H9 (cell line): ENCODE results near the gene HDGFL3. TPM values are rescaled to one million over a fixed set of nuclear protein-coding genes. Genes with fewer than 3 reads are reported as not detected.

ENCODE experiments used
- DNase-seq: peaks from one replicate; pipeline ENCODE4 v3.0.0-alpha.2; 2017
- H2AFZ ChIP-seq: one replicate; pipeline ENCODE4 v1.6.1; 2013; ENCODE audit warnings: mild to moderate bottlenecking, low read length, control low read depth, moderate library complexity
- H2AK5ac ChIP-seq: 2 replicates; pipeline ENCODE4 v1.6.1; 2013; ENCODE audit warnings: low read length, control low read depth, mixed read lengths; ENCODE audit not compliant: insufficient read length
- H2BK120ac ChIP-seq: one replicate; pipeline ENCODE4 v1.6.1; 2013; ENCODE audit warnings: low read depth, mild to moderate bottlenecking, low read length, control low read depth, inconsistent platforms; ENCODE audit not compliant: poor library complexity, severe bottlenecking
- H2BK12ac ChIP-seq: 2 replicates; pipeline ENCODE4 v1.6.1; 2013; ENCODE audit warnings: low read length, control low read depth, mixed read lengths, low read depth; ENCODE audit not compliant: insufficient read length
- H2BK15ac ChIP-seq: 2 replicates; pipeline ENCODE4 v1.6.1; 2013; ENCODE audit warnings: low read depth, low read length, control low read depth
- H2BK20ac ChIP-seq: one replicate; pipeline ENCODE4 v1.6.1; 2013; ENCODE audit warnings: low read depth, mild to moderate bottlenecking, low read length, control low read depth, inconsistent platforms; ENCODE audit not compliant: poor library complexity, severe bottlenecking
- H2BK5ac ChIP-seq: 2 replicates; pipeline ENCODE4 v1.6.1; 2013; ENCODE audit warnings: low read length, control low read depth, mixed read lengths; ENCODE audit not compliant: insufficient read length
- H3K14ac ChIP-seq: 2 replicates; pipeline ENCODE4 v1.6.1; 2013; ENCODE audit warnings: low read length, control low read depth; ENCODE audit not compliant: insufficient read depth
- H3K18ac ChIP-seq: 2 replicates; pipeline ENCODE4 v1.6.1; 2013; ENCODE audit warnings: low read depth, mild to moderate bottlenecking, mixed read lengths, low read length, control low read depth; ENCODE audit not compliant: insufficient read length
- H3K23ac ChIP-seq: 2 replicates; pipeline ENCODE4 v1.6.1; 2013; ENCODE audit warnings: low read length, control low read depth, mixed read lengths, low read depth; ENCODE audit not compliant: insufficient read length
- H3K23me2 ChIP-seq: 2 replicates; pipeline ENCODE4 v1.6.1; 2013; ENCODE audit warnings: low read depth, mild to moderate bottlenecking, mixed read lengths, low read length, control low read depth; ENCODE audit not compliant: insufficient read length, poor library complexity, severe bottlenecking
- H3K27ac ChIP-seq: 2 replicates; pipeline ENCODE4 v1.5.1; 2013; ENCODE audit warnings: low read length, control low read depth, mixed read lengths, low read depth; ENCODE audit not compliant: insufficient read length
- H3K27me3 ChIP-seq: 2 replicates; pipeline ENCODE4 v1.6.1; 2013; ENCODE audit warnings: low read length, control low read depth, inconsistent platforms; ENCODE audit not compliant: insufficient read depth
- H3K4ac ChIP-seq: 2 replicates; pipeline ENCODE4 v1.6.1; 2013; ENCODE audit warnings: low read depth, mild to moderate bottlenecking, control low read depth, inconsistent platforms, low read length, moderate library complexity
- H3K4me1 ChIP-seq: 2 replicates; pipeline ENCODE4 v1.6.1; 2013; ENCODE audit warnings: low read length, control low read depth, inconsistent platforms; ENCODE audit not compliant: insufficient read depth
- H3K4me2 ChIP-seq: 2 replicates; pipeline ENCODE4 v1.6.1; 2013; ENCODE audit warnings: low read length, control low read depth, mixed read lengths; ENCODE audit not compliant: insufficient read length, insufficient read depth
- H3K56ac ChIP-seq: 2 replicates; pipeline ENCODE4 v1.6.1; 2013; ENCODE audit warnings: low read depth, mild to moderate bottlenecking, mixed read lengths, low read length, control low read depth; ENCODE audit not compliant: insufficient read length
- H3K79me1 ChIP-seq: 2 replicates; pipeline ENCODE4 v1.6.1; 2013; ENCODE audit warnings: low read depth, mild to moderate bottlenecking, moderate library complexity, low read length, control low read depth, inconsistent platforms; ENCODE audit not compliant: insufficient read depth, poor library complexity, severe bottlenecking
- H3K79me2 ChIP-seq: 2 replicates; pipeline ENCODE4 v1.6.1; 2013; ENCODE audit warnings: low read length, control low read depth, inconsistent platforms; ENCODE audit not compliant: insufficient read depth
- H3K9ac ChIP-seq: 2 replicates; pipeline ENCODE4 v1.6.1; 2013; ENCODE audit warnings: low read length, control low read depth, mixed read lengths; ENCODE audit not compliant: insufficient read length; ENCODE audit errors: extremely low read depth
- H3K9me3 ChIP-seq: one replicate; pipeline ENCODE4 v1.6.1; 2013; ENCODE audit warnings: low read depth, low read length, inconsistent platforms; ENCODE audit not compliant: control insufficient read depth
- H3T11ph ChIP-seq: one replicate; pipeline ENCODE4 v1.6.1; 2013; ENCODE audit warnings: mild to moderate bottlenecking, low read length, control low read depth, inconsistent platforms
- H4K20me1 ChIP-seq: one replicate; pipeline ENCODE4 v1.6.1; 2013; ENCODE audit not compliant: control insufficient read depth, insufficient read length, insufficient read depth
- H4K5ac ChIP-seq: 2 replicates; pipeline ENCODE4 v1.6.1; 2013; ENCODE audit warnings: low read depth, mild to moderate bottlenecking, mixed read lengths, low read length, control low read depth; ENCODE audit not compliant: insufficient read length
- H4K8ac ChIP-seq: replicated peaks from 2 replicates; pipeline ENCODE4 v1.6.1; 2013; ENCODE audit warnings: low read length, control low read depth, mixed read lengths, low read depth; ENCODE audit not compliant: insufficient read length
- H4K91ac ChIP-seq: 2 replicates; pipeline ENCODE4 v1.6.1; 2013; ENCODE audit warnings: low read depth, mild to moderate bottlenecking, moderate library complexity, mixed read lengths, low read length, control low read depth; ENCODE audit not compliant: insufficient read length
- H3K27ac Mint-ChIP-seq, 3 experiments: 2 replicates in 2 of 3; 3 replicates in 1 of 3; pipeline ENCODE4 v1.8.0; 2020 to 2021; ENCODE audit warnings: mixed read lengths in 3 of 3, mild to moderate bottlenecking in 1 of 3, moderate library complexity in 1 of 3
- H3K27me3 Mint-ChIP-seq: 2 replicates; pipeline ENCODE4 v1.8.0; 2021; ENCODE audit warnings: low read depth, mild to moderate bottlenecking, moderate library complexity, mixed read lengths
- H3K36me3 Mint-ChIP-seq, 3 experiments: 2 replicates in 2 of 3; 3 replicates in 1 of 3; pipeline ENCODE4 v1.8.0; 2020 to 2021; ENCODE audit warnings: low read depth in 3 of 3, mixed read lengths in 3 of 3; ENCODE audit not compliant: insufficient read depth in 1 of 3
- H3K4me1 Mint-ChIP-seq, 2 experiments: 2 replicates each; pipeline ENCODE4 v1.8.0; 2020; ENCODE audit warnings: mixed read lengths in 2 of 2
- H3K4me3 Mint-ChIP-seq, 2 experiments: 2 replicates in 1 of 2; 3 replicates in 1 of 2; pipeline ENCODE4 v1.8.0; 2020 to 2021; ENCODE audit warnings: mild to moderate bottlenecking in 2 of 2, mixed read lengths in 2 of 2, moderate library complexity in 1 of 2
- H3K9me3 Mint-ChIP-seq, 2 experiments: 2 replicates in 1 of 2; 3 replicates in 1 of 2; pipeline ENCODE4 v1.8.0; 2020; ENCODE audit warnings: mild to moderate bottlenecking in 2 of 2, mixed read lengths in 2 of 2, moderate library complexity in 1 of 2
- CTCF ChIP-seq: fragments of 200-600 bp; sonication (generic); conservative IDR thresholded peaks from 3 replicates; pipeline ENCODE4 v1.8.0; 2021; ENCODE audit warnings: antibody characterized with exemption, mild to moderate bottlenecking
- WGBS: extraction: QIAGEN DNeasy Blood & Tissue Kit; methylation state at CpG from one replicate; pipeline ENCODE4 v1.1.7; 2013; ENCODE audit warnings: missing lambda C conversion rate, low lambda C conversion rate, mixed read lengths; ENCODE audit not compliant: insufficient read length; ENCODE audit errors: extremely low coverage; 5-methylcytosine and 5-hydroxymethylcytosine counted together
- total RNA-seq: library from RNA; stranded (reverse); gene quantifications from 2 replicates; pipeline ENCODE4 v1.2.1, GENCODE V29; 2021

HDGFL3 gene
- total RNA-seq, 1 experiment from 2014 or later = 120 TPM

DNA sequence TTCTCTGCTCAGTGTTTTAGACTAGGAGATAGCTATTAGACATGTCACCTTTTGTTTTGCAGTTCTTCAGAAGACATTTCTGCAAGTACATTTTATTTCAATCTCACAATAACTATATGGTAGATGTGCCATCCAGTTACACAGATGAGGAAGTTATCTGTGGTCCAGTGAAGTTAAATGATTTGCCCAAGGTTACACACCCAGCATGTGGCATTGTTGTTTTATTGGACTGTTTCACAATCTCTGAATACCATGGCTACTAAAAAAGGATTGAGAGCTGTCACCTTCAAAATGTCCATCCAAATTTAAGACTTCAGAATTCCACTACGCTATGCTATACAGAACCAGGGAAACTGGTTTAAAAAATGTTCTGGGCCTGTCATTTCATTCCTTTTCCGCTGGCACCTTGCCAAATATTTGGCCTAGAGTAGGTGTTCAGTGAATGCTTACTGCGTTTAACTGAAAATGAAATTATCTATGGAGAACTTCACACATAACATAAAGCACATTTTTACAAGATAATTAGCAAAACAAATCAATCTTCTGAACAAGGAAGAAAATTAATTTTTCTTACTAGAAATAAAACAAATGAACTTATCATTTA lies 80.0 kb downstream of the HDGFL3 start:
- H3K79me2 ChIP-seq = no peaks in the 10 kb centered on the region
- H2BK120ac ChIP-seq = no peak overlapping the region
- no CpG with 5 or more reads among the region's 3 CpGs for WGBS
- H2BK20ac ChIP-seq = no peak overlapping the region
- H3K27ac ChIP-seq = no peak overlapping the region
- H3K36me3 Mint-ChIP-seq = no peaks in the 10 kb centered on the region; a peak in 2 of 7 replicates
- no peak overlapping the region for H3K14ac ChIP-seq
- no peaks in the 10 kb centered on the region for H3K9me3 ChIP-seq
- DNase-seq = no peak
- H2AK5ac ChIP-seq = no peak overlapping the region
- no peak overlapping the region for H3K9ac ChIP-seq
- H3K4me1 ChIP-seq = no peaks in the 10 kb centered on the region
- H2BK12ac ChIP-seq = no peak overlapping the region
- H3K4ac ChIP-seq = no peak overlapping the region
- H3K4me2 ChIP-seq = no peak overlapping the region
- H3K23ac ChIP-seq = no peak overlapping the region
- no peaks in the 10 kb centered on the region for H3K23me2 ChIP-seq
- no peaks in the 10 kb centered on the region; the same call in 1 of the 2 replicates for H3K27me3 Mint-ChIP-seq
- no peak overlapping the region for H4K91ac ChIP-seq
- H4K20me1 ChIP-seq = no peaks in the 10 kb centered on the region
- H3K56ac ChIP-seq = no peak overlapping the region
- no peak overlapping the region for H3T11ph ChIP-seq
- H4K5ac ChIP-seq = no peak overlapping the region
- peaks cover 0 to 3% of the 10 kb centered on the region in 2 experiments; a peak in 1 of 4 replicates for H3K4me1 Mint-ChIP-seq
- H2BK15ac ChIP-seq = no peak overlapping the region
- no peaks in the 10 kb centered on the region for H3K79me1 ChIP-seq
- H2AFZ ChIP-seq = no peak overlapping the region
- H3K27ac Mint-ChIP-seq = no peak overlapping the region
- H4K8ac ChIP-seq = no peak overlapping the region
- no peaks in the 10 kb centered on the region for H3K27me3 ChIP-seq
- H2BK5ac ChIP-seq = no peak overlapping the region
- H3K9me3 Mint-ChIP-seq = no peaks in the 10 kb centered on the region
- no peak for TF ChIP-seq CTCF
- H3K4me3 Mint-ChIP-seq = no peak overlapping the region
- no peak overlapping the region for H3K18ac ChIP-seq
